WTC11 (cell line): ENCODE data around the gene THRA. TPM values are rescaled to one million over a fixed set of nuclear protein-coding genes. Genes with fewer than 3 reads are reported as not detected.

Experiments used
- ATAC-seq: fragments of 200-7000 bp; cut with Tn5 transposase; 2 replicates; pipeline ENCODE4 v1.10.0; 2021; ENCODE audit warnings: mild to moderate bottlenecking, moderate library complexity
- CTCF ChIA-PET: fragments of 300-600 bp; sonication (Branson Sonifier 250); formaldehyde crosslinking; loops from one replicate; lab custom pipeline; 2021; ENCODE audit warnings: antibody characterized with exemption; lab: Charles Lee
- POLR2A ChIA-PET: fragments of 350-600 bp; sonication (Branson Sonifier 250); formaldehyde crosslinking; loops from one replicate; lab custom pipeline; 2021; ENCODE audit warnings: antibody characterized with exemption; lab: Charles Lee
- DNase-seq: peaks from one replicate; pipeline ENCODE4 v3.0.0; 2021; ENCODE audit warnings: low spot score
- H3K27ac Mint-ChIP-seq: 2 replicates; pipeline ENCODE4 v1.8.0; 2021; ENCODE audit warnings: mixed read lengths
- H3K27me3 Mint-ChIP-seq: 2 replicates; pipeline ENCODE4 v1.8.0; 2021; ENCODE audit warnings: low read depth, mild to moderate bottlenecking, moderate library complexity, mixed read lengths
- H3K36me3 Mint-ChIP-seq: 2 replicates; pipeline ENCODE4 v1.8.0; 2021; ENCODE audit warnings: mixed read lengths
- H3K4me1 Mint-ChIP-seq: 2 replicates; pipeline ENCODE4 v1.8.0; 2022; ENCODE audit warnings: mixed read lengths
- H3K4me3 Mint-ChIP-seq: 2 replicates; pipeline ENCODE4 v1.8.0; 2021; ENCODE audit warnings: mild to moderate bottlenecking, moderate library complexity, mixed read lengths
- H3K9me3 Mint-ChIP-seq: 2 replicates; pipeline ENCODE4 v1.8.0; 2021; ENCODE audit warnings: mixed read lengths
- ATF1 ChIP-seq: sonication (generic); formaldehyde crosslinking; IDR thresholded peaks from 2 replicates; pipeline ENCODE4 v1.8.1; 2023; ENCODE audit warnings: mild to moderate bottlenecking, moderate library complexity, missing genetic modification reagents
- CREM ChIP-seq: sonication (generic); formaldehyde crosslinking; IDR thresholded peaks from 2 replicates; pipeline ENCODE4 v1.8.1; 2022; ENCODE audit warnings: mild to moderate bottlenecking, missing genetic modification reagents, moderate library complexity
- ESRRA ChIP-seq: sonication (generic); formaldehyde crosslinking; IDR thresholded peaks from 2 replicates; pipeline ENCODE4 v1.8.1; 2022; ENCODE audit warnings: mild to moderate bottlenecking, missing genetic modification reagents, borderline replicate concordance
- ETV6 ChIP-seq: sonication (generic); formaldehyde crosslinking; IDR thresholded peaks from 2 replicates; pipeline ENCODE4 v1.8.1; 2022; ENCODE audit warnings: mild to moderate bottlenecking, missing genetic modification reagents
- FOXJ3 ChIP-seq: sonication (generic); formaldehyde crosslinking; IDR thresholded peaks from 2 replicates; pipeline ENCODE4 v1.9.0; 2021; ENCODE audit warnings: missing genetic modification reagents, mild to moderate bottlenecking, borderline replicate concordance
- FOXK1 ChIP-seq: sonication (generic); formaldehyde crosslinking; IDR thresholded peaks from 2 replicates; pipeline ENCODE4 v1.8.0; 2022; ENCODE audit warnings: mild to moderate bottlenecking, moderate library complexity, missing genetic modification reagents
- GABPB1 ChIP-seq: sonication (generic); formaldehyde crosslinking; IDR thresholded peaks from 2 replicates; pipeline ENCODE4 v1.8.1; 2023; ENCODE audit warnings: mild to moderate bottlenecking, missing genetic modification reagents
- JUN ChIP-seq: sonication (generic); formaldehyde crosslinking; IDR thresholded peaks from 2 replicates; pipeline ENCODE4 v1.8.0; 2023; ENCODE audit warnings: mild to moderate bottlenecking, missing genetic modification reagents
- RELA ChIP-seq: sonication (generic); formaldehyde crosslinking; IDR thresholded peaks from 2 replicates; pipeline ENCODE4 v1.8.1; 2022; ENCODE audit warnings: missing genetic modification reagents, mild to moderate bottlenecking, borderline replicate concordance
- RORB ChIP-seq: fragments of 250-450 bp; sonication (Bioruptor Pico); IDR thresholded peaks from 2 replicates; pipeline ENCODE4 v1.9.0; 2021; ENCODE audit warnings: mild to moderate bottlenecking
- TCF7 ChIP-seq: sonication (generic); formaldehyde crosslinking; IDR thresholded peaks from 2 replicates; pipeline ENCODE4 v1.8.0; 2022; ENCODE audit warnings: mild to moderate bottlenecking, low read depth, missing genetic modification reagents, moderate library complexity
- TEAD1 ChIP-seq: sonication (generic); formaldehyde crosslinking; IDR thresholded peaks from 2 replicates; pipeline ENCODE4 v1.8.0; 2022; ENCODE audit warnings: mild to moderate bottlenecking, missing genetic modification reagents
- TEAD4 ChIP-seq: sonication (generic); formaldehyde crosslinking; IDR thresholded peaks from 2 replicates; pipeline ENCODE4 v1.8.0; 2022; ENCODE audit warnings: mild to moderate bottlenecking, missing genetic modification reagents
- total RNA-seq: library from RNA; stranded (reverse); gene quantifications from 3 replicates; pipeline ENCODE4 v1.2.3, GENCODE V29; 2021
- TF ChIP-seq, protein P1 (sequence below): fragments of 200-600 bp; IDR thresholded peaks from 2 replicates; pipeline ENCODE4 v1.8.0; 2022; ENCODE audit warnings: antibody characterized with exemption
- TF ChIP-seq, protein P2 (sequence below): sonication (generic); formaldehyde crosslinking; IDR thresholded peaks from 2 replicates; pipeline ENCODE4 v1.8.1; 2023; ENCODE audit warnings: mild to moderate bottlenecking, missing genetic modification reagents
- TF ChIP-seq, protein P3 (sequence below): sonication (generic); formaldehyde crosslinking; IDR thresholded peaks from 2 replicates; pipeline ENCODE4 v1.8.1; 2023; ENCODE audit warnings: mild to moderate bottlenecking, missing genetic modification reagents, moderate library complexity
- TF ChIP-seq, protein P4 (sequence below): sonication (generic); formaldehyde crosslinking; IDR thresholded peaks from 2 replicates; pipeline ENCODE4 v1.8.0; 2023; ENCODE audit warnings: missing genetic modification reagents
- TF ChIP-seq, protein P5 (sequence below): sonication (generic); formaldehyde crosslinking; IDR thresholded peaks from 2 replicates; pipeline ENCODE4 v1.8.1; 2022; ENCODE audit warnings: mild to moderate bottlenecking, missing genetic modification reagents, moderate library complexity, borderline replicate concordance
- TF ChIP-seq, protein P6 (sequence below): fragments of 250-450 bp; sonication (Bioruptor Pico); IDR thresholded peaks from 2 replicates; pipeline ENCODE4 v1.9.0; 2021; ENCODE audit warnings: mild to moderate bottlenecking

Gene THRA
- total RNA-seq, 1 experiment from 2014 or later: 15.9 TPM

DNA sequence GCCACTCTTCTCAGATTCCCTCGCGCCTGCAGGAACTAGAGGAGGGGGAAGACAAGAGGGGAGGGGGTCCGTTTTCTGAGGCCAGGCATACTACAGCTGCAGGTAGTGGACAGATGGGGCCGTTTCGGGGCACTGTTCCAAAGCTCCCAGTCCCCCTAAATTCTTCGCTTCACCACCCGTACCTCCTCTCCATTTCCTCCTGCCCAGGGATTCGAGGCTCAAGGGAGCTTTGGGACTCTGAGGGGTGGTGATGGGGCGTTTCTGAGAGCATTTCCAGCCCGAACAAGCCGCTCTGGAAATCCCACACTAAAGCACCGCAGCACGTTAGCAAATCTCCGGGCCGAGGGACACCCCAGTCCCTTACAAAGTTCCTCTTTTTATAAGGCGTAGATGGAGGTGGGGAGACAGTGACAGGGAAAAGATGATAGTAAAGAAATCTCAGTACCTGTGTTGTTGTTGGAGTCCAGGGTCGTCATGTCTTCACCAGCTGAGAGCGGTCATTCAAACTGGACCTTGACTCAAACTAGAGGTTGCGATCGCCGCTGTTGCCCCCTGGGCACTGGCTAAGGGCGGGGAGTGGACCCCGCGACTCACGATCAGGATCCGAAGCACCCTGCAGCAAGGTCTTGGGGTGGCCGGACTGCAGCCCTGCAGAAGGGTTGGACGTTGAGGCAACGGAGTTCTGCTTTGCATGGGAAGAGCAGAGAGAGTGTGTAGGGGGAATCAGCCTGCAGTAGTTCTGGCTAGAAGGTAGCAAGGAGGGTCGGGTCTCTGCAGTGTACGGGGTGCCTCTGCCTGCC is 37.1 kb downstream of the THRA start:
- H3K9me3 Mint-ChIP-seq: no peaks in the 10 kb centered on the region
- H3K4me3 Mint-ChIP-seq: peak overlapping the region; percentile 79
- ATAC-seq (peak; percentile 1), DNase-seq (no peak)
- peaks cover 15% of the 10 kb centered on the region for H3K36me3 Mint-ChIP-seq
- ChIA-PET CTCF (interaction anchor here (0.8 to 8.1 kb wide), 25 partner anchors 7 to 217 kb away, joined by 3 to 185 read pairs (median 5); partner anchors contain the start of genes MED24, THRA and WIPF2), POLR2A (interaction anchor here (1.0 to 3.1 kb wide), 11 partner anchors 7 to 119 kb away, joined by 3 to 56 read pairs (median 5); partner anchors contain the start of genes MED24, MSL1, PSMD3 and THRA)
- peaks cover 54% of the 10 kb centered on the region for H3K27me3 Mint-ChIP-seq
- peak overlapping the region; percentile 85 for H3K27ac Mint-ChIP-seq
- TF ChIP-seq ATF1 (CRISPR knock-in tag): 0 out of 2 replicates have a peak, but pooled peaks have one; percentile 2
- 0 out of 2 replicates have a peak, but pooled peaks have one; percentile 27 for TF ChIP-seq TCF7 (CRISPR knock-in tag)
- TF ChIP-seq TEAD1 (CRISPR knock-in tag): no peak
- peaks cover 57% of the 10 kb centered on the region for H3K4me1 Mint-ChIP-seq

DNA sequence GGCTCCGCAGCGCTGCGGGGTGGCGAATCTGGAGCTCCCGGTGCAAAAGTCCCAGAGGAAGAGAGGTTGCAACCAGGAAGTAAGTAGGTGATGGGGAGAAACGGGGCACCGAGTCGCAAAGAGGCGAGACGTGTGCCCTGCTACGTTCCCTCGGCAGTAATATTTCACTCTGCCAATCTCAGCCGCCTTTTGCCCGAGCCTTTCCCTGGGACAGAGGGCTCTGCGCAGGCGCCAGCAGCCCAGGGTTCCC is 37.6 kb downstream of the THRA start, which contains the start of gene NR1D1:
NR1D1 (minus strand) TSS at position 171 of the 250 bp plus-strand sequence. CDS start 495 bp downstream, outside the sequence.
- no peak for ATAC-seq
- Mint-ChIP-seq H3K36me3 (peaks cover 13% of the 10 kb centered on the region), H3K4me3 (peak within 1 kb of the TSS; percentile 79), H3K27me3 (peaks cover 59% of the 10 kb centered on the region), H3K4me1 (peaks cover 63% of the 10 kb centered on the region), H3K27ac (peak within 1 kb of the TSS; percentile 85), H3K9me3 (no peaks in the 10 kb centered on the region)
- no peak for DNase-seq
- CTCF ChIA-PET: interaction anchor here (0.8 to 8.1 kb wide), 18 partner anchors 10 to 142 kb away, joined by 3 to 185 read pairs (median 6); partner anchors contain the start of genes MED24, THRA and WIPF2
- TF ChIP-seq JUN: 0 out of 2 replicates have a peak, but pooled peaks have one; percentile 86
- TF ChIP-seq, protein P1, sequence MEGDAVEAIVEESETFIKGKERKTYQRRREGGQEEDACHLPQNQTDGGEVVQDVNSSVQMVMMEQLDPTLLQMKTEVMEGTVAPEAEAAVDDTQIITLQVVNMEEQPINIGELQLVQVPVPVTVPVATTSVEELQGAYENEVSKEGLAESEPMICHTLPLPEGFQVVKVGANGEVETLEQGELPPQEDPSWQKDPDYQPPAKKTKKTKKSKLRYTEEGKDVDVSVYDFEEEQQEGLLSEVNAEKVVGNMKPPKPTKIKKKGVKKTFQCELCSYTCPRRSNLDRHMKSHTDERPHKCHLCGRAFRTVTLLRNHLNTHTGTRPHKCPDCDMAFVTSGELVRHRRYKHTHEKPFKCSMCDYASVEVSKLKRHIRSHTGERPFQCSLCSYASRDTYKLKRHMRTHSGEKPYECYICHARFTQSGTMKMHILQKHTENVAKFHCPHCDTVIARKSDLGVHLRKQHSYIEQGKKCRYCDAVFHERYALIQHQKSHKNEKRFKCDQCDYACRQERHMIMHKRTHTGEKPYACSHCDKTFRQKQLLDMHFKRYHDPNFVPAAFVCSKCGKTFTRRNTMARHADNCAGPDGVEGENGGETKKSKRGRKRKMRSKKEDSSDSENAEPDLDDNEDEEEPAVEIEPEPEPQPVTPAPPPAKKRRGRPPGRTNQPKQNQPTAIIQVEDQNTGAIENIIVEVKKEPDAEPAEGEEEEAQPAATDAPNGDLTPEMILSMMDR: no peak
- TF ChIP-seq TEAD1 (CRISPR knock-in tag): no peak
- POLR2A ChIA-PET: interaction anchor here (0.6 to 3.1 kb wide), 9 partner anchors 12 to 120 kb away, joined by 3 to 56 read pairs (median 4); partner anchors contain the start of genes MED24, MSL1 and PSMD3

DNA sequence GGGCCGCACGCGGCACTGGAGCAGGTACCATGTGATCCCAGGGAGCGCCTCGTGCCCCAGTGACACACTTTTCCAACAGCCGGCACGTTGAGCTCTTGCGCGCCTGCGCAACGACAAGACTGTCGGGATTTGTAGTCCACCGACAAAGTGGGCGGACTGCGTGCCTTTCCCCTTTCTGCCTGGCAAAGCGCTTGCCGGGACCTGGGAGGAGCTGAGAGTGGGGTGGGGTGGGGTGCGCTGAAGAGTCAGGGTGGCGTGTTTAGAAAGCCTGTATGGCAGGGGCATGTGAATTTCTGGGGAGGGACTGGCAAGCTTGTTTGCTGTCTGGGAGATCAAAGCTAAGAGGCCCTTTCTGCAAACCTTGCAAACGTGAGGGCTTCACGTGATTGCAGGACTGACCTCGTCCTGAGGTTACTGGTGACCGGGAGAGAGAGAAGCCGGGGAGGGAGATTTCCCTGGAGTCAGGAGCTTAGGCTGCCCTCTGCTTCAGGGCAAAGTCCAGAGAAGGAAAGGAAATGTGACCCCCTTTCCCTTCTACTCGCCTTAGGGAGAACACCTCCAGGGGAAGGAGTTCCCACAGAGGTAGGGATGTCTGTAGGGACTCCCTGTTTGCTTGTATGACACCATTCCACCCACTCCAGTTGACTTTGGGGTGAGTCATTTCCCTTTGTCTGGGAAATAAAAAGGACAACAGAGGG is 38.1 kb downstream of the THRA start:
- CTCF ChIA-PET: interaction anchor here (0.5 to 8.1 kb wide), 23 partner anchors 10 to 479 kb away, joined by 3 to 185 read pairs (median 5); partner anchors contain the start of genes MED24, THRA and WIPF2
- H3K4me3 Mint-ChIP-seq: peak overlapping the region; percentile 79
- ATAC-seq: peak; percentile 50
- peak overlapping the region; percentile 83; the same call in 1 of the 2 replicates for H3K27ac Mint-ChIP-seq
- peak; percentile 97 for DNase-seq
- POLR2A ChIA-PET: interaction anchor here (0.6 to 3.1 kb wide), 11 partner anchors 8 to 371 kb away, joined by 3 to 56 read pairs (median 4); partner anchors contain the start of genes MED24, MIEN1, MSL1 and PSMD3
- H3K9me3 Mint-ChIP-seq: no peaks in the 10 kb centered on the region
- H3K4me1 Mint-ChIP-seq: peaks cover 67% of the 10 kb centered on the region
- H3K36me3 Mint-ChIP-seq: peaks cover 9% of the 10 kb centered on the region
- H3K27me3 Mint-ChIP-seq: peaks cover 64% of the 10 kb centered on the region
- peak; percentile 96; the same call in 1 of the 2 replicates for TF ChIP-seq ESRRA (CRISPR knock-in tag)
- TF ChIP-seq, protein P2, sequence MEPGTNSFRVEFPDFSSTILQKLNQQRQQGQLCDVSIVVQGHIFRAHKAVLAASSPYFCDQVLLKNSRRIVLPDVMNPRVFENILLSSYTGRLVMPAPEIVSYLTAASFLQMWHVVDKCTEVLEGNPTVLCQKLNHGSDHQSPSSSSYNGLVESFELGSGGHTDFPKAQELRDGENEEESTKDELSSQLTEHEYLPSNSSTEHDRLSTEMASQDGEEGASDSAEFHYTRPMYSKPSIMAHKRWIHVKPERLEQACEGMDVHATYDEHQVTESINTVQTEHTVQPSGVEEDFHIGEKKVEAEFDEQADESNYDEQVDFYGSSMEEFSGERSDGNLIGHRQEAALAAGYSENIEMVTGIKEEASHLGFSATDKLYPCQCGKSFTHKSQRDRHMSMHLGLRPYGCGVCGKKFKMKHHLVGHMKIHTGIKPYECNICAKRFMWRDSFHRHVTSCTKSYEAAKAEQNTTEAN (CRISPR knock-in tag): peak; percentile 98
- 0 out of 2 replicates have a peak, but pooled peaks have one; percentile 60 for TF ChIP-seq ATF1 (CRISPR knock-in tag)
- TF ChIP-seq, protein P3, sequence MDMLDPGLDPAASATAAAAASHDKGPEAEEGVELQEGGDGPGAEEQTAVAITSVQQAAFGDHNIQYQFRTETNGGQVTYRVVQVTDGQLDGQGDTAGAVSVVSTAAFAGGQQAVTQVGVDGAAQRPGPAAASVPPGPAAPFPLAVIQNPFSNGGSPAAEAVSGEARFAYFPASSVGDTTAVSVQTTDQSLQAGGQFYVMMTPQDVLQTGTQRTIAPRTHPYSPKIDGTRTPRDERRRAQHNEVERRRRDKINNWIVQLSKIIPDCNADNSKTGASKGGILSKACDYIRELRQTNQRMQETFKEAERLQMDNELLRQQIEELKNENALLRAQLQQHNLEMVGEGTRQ (CRISPR knock-in tag): peak; percentile 93
- peak; percentile 96 for TF ChIP-seq RELA (CRISPR knock-in tag)
- TF ChIP-seq, protein P4, sequence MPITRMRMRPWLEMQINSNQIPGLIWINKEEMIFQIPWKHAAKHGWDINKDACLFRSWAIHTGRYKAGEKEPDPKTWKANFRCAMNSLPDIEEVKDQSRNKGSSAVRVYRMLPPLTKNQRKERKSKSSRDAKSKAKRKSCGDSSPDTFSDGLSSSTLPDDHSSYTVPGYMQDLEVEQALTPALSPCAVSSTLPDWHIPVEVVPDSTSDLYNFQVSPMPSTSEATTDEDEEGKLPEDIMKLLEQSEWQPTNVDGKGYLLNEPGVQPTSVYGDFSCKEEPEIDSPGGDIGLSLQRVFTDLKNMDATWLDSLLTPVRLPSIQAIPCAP (CRISPR knock-in tag): peak; percentile 98
- TF ChIP-seq ETV6 (CRISPR knock-in tag): peak; percentile 100
- TF ChIP-seq TEAD4 (CRISPR knock-in tag): peak; percentile 81; the same call in 1 of the 2 replicates
- TF ChIP-seq, protein P5, sequence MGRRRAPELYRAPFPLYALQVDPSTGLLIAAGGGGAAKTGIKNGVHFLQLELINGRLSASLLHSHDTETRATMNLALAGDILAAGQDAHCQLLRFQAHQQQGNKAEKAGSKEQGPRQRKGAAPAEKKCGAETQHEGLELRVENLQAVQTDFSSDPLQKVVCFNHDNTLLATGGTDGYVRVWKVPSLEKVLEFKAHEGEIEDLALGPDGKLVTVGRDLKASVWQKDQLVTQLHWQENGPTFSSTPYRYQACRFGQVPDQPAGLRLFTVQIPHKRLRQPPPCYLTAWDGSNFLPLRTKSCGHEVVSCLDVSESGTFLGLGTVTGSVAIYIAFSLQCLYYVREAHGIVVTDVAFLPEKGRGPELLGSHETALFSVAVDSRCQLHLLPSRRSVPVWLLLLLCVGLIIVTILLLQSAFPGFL (CRISPR knock-in tag): 0 out of 2 replicates have a peak, but pooled peaks have one; percentile 88
- TF ChIP-seq FOXJ3 (CRISPR knock-in tag): peak; percentile 85; the same call in 1 of the 2 replicates
- TF ChIP-seq FOXK1 (CRISPR knock-in tag): peak; percentile 99
- no peak for TF ChIP-seq RORB (CRISPR knock-in tag)
- TF ChIP-seq, protein P6, sequence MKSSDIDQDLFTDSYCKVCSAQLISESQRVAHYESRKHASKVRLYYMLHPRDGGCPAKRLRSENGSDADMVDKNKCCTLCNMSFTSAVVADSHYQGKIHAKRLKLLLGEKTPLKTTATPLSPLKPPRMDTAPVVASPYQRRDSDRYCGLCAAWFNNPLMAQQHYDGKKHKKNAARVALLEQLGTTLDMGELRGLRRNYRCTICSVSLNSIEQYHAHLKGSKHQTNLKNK (CRISPR knock-in tag): no peak
- TF ChIP-seq GABPB1 (CRISPR knock-in tag): peak; percentile 87
- TF ChIP-seq CREM (CRISPR knock-in tag): peak; percentile 91
- peak; percentile 100 for TF ChIP-seq TEAD1 (CRISPR knock-in tag)
